IMR-90 (cell line): ENCODE data around the gene PRL. TPM values are rescaled to one million over a fixed set of nuclear protein-coding genes. Genes with fewer than 3 reads are reported as not detected.

Experiments used
- ATAC-seq: fragments of 200-7000 bp; cut with Tn5 transposase; 2 replicates; pipeline ENCODE4 v1.9.1; 2020; ENCODE audit warnings: low read depth, mild to moderate bottlenecking, moderate library complexity
- BruUV-seq: library from RNA; stranded (reverse); fragments of 400-500 nt; replicated peaks from 2 replicates; lab custom pipeline; 2021; lab: Mats Ljungman, UMichigan
- CTCF ChIA-PET: fragments of 300-600 bp; formaldehyde crosslinking; extraction: SDS; loops from one replicate; lab custom pipeline; 2021; ENCODE audit warnings: antibody characterized with exemption; lab: Yijun Ruan, JAX
- POLR2A ChIA-PET: fragments of 300-600 bp; sonication (Branson Sonifier 250); formaldehyde crosslinking; loops from one replicate; lab custom pipeline; 2022; ENCODE audit warnings: antibody characterized with exemption; ENCODE audit not compliant: unreplicated experiment; lab: Charles Lee
- DNase-seq: peaks from one replicate; pipeline ENCODE4 v3.0.0; 2013
- H2AFZ ChIP-seq: replicated peaks from 2 replicates; pipeline ENCODE3; 2013; ENCODE audit warnings: low read length, mild to moderate bottlenecking; ENCODE audit not compliant: poor library complexity
- H2AK5ac ChIP-seq: 2 replicates; pipeline ENCODE4 v1.6.1; 2013; ENCODE audit warnings: low read depth, low read length, inconsistent platforms
- H2AK9ac ChIP-seq: replicated peaks from 2 replicates; pipeline ENCODE3; 2013; ENCODE audit warnings: mild to moderate bottlenecking, low read depth, low read length, moderate library complexity; ENCODE audit not compliant: poor library complexity
- H2BK120ac ChIP-seq: 2 replicates; pipeline ENCODE4 v1.6.1; 2013; ENCODE audit warnings: low read depth, low read length, inconsistent platforms
- H2BK15ac ChIP-seq: 3 replicates; pipeline ENCODE4 v1.6.1; 2013; ENCODE audit warnings: low read depth, low read length, inconsistent platforms
- H2BK20ac ChIP-seq: 2 replicates; pipeline ENCODE4 v1.6.1; 2013; ENCODE audit warnings: low read depth, mild to moderate bottlenecking, inconsistent platforms, low read length, moderate library complexity
- H2BK5ac ChIP-seq: 2 replicates; pipeline ENCODE4 v1.6.1; 2013; ENCODE audit warnings: mild to moderate bottlenecking, low read depth, low read length, inconsistent platforms; ENCODE audit not compliant: poor library complexity, severe bottlenecking
- H3K14ac ChIP-seq: replicated peaks from 2 replicates; pipeline ENCODE4 v1.6.1; 2013; ENCODE audit warnings: low read depth, low read length, inconsistent platforms
- H3K18ac ChIP-seq: 2 replicates; pipeline ENCODE4 v1.6.1; 2013; ENCODE audit warnings: low read depth, low read length, control low read depth
- H3K23ac ChIP-seq: 2 replicates; pipeline ENCODE4 v1.6.1; 2013; ENCODE audit warnings: low read depth, low read length, inconsistent platforms
- H3K27ac ChIP-seq: 2 replicates; pipeline ENCODE4 v1.5.1; 2013; ENCODE audit warnings: mild to moderate bottlenecking, control low read depth, low read length; ENCODE audit not compliant: insufficient read depth
- H3K27me3 ChIP-seq: 2 replicates; pipeline ENCODE4 v1.6.1; 2013; ENCODE audit warnings: low read length; ENCODE audit not compliant: control insufficient read depth, insufficient read depth
- H3K36me3 ChIP-seq: 2 replicates; pipeline ENCODE4 v1.6.1; 2013; ENCODE audit warnings: low read length, mixed read lengths; ENCODE audit not compliant: control insufficient read depth, insufficient read depth
- H3K4ac ChIP-seq: 2 replicates; pipeline ENCODE4 v1.6.1; 2013; ENCODE audit warnings: low read depth, low read length, inconsistent platforms
- H3K4me1 ChIP-seq: 2 replicates; pipeline ENCODE4 v1.6.1; 2013; ENCODE audit warnings: low read length, mixed read lengths; ENCODE audit not compliant: control insufficient read depth, insufficient read depth
- H3K4me2 ChIP-seq: 2 replicates; pipeline ENCODE4 v1.6.1; 2013; ENCODE audit warnings: low read depth, mild to moderate bottlenecking, control low read depth, low read length, moderate library complexity
- H3K4me3 ChIP-seq: 2 replicates; pipeline ENCODE4 v1.5.1; 2013; ENCODE audit warnings: low read depth, mild to moderate bottlenecking, control low read depth, low read length, moderate library complexity; ENCODE audit not compliant: insufficient read depth
- H3K56ac ChIP-seq: 2 replicates; pipeline ENCODE4 v1.6.1; 2013; ENCODE audit warnings: low read length, inconsistent platforms; ENCODE audit not compliant: insufficient read depth; ENCODE audit errors: extremely low read depth
- H3K79me1 ChIP-seq, 2 experiments: 2 replicates each; pipeline ENCODE4 v1.6.1; 2013; ENCODE audit warnings: low read length in 2 of 2, inconsistent platforms in 1 of 2, low read depth in 1 of 2
- H3K9ac ChIP-seq: 2 replicates; pipeline ENCODE4 v1.6.1; 2013; ENCODE audit warnings: low read depth, low read length, control low read depth
- H3K9me1 ChIP-seq: 2 replicates; pipeline ENCODE4 v1.6.1; 2013; ENCODE audit warnings: low read length, inconsistent platforms; ENCODE audit not compliant: insufficient read depth
- H3K9me3 ChIP-seq: 2 replicates; pipeline ENCODE4 v1.6.1; 2013; ENCODE audit warnings: low read length; ENCODE audit not compliant: control insufficient read depth, insufficient read depth
- H4K20me1 ChIP-seq: 2 replicates; pipeline ENCODE4 v1.6.1; 2013; ENCODE audit warnings: low read length, inconsistent platforms; ENCODE audit not compliant: insufficient read depth
- H4K5ac ChIP-seq: 2 replicates; pipeline ENCODE4 v1.6.1; 2013; ENCODE audit warnings: mild to moderate bottlenecking, low read depth, low read length, control low read depth
- H4K8ac ChIP-seq, 2 experiments: 2 replicates each; pipeline ENCODE4 v1.6.1; 2013; ENCODE audit warnings: low read depth in 2 of 2, low read length in 2 of 2, control low read depth in 1 of 2, inconsistent platforms in 1 of 2
- H4K91ac ChIP-seq: 2 replicates; pipeline ENCODE4 v1.6.1; 2013; ENCODE audit warnings: low read depth, low read length, inconsistent platforms; ENCODE audit not compliant: insufficient read depth
- BHLHE40 ChIP-seq: fragments of 150-350 bp; IDR thresholded peaks from 2 replicates; pipeline ENCODE4 v1.6.1; 2016; ENCODE audit warnings: mild to moderate bottlenecking, low read depth, low read length
- WGBS, 2 experiments: methylation state at CpG; one replicate each; pipeline versions ENCODE4 v1.1.5 to v1.1.7; 2013; ENCODE audit warnings: missing lambda C conversion rate in 2 of 2; ENCODE audit not compliant: insufficient read length in 1 of 2; ENCODE audit errors: extremely low coverage in 2 of 2; 5-methylcytosine and 5-hydroxymethylcytosine counted together
- dilution Hi-C: fragments of 300-500 bp; cut with HindIII; formaldehyde crosslinking; loops from one replicate; pipeline ENCODE4 v1.14.3; 2018; ENCODE audit warnings: low sequenced_read_pairs; ENCODE audit not compliant: unreplicated experiment
- in situ Hi-C: fragments of 300-500 bp; cut with MboI; formaldehyde crosslinking; loops from 3 replicates; pipeline ENCODE4 v1.14.3; 2019; ENCODE audit warnings: low sequenced_read_pairs, inconsistent platforms, mixed read lengths
- intact Hi-C: fragments of 100-400 bp; cut with micrococcal nuclease; formaldehyde crosslinking; loops from 2 replicates; pipeline ENCODE4 v1.10.0; 2022
- polyA plus RNA-seq, 3 experiments: library from polyadenylated mRNA; depleted of rRNA; stranded (reverse); fragments of >200 nt; gene quantifications; 2 replicates each; pipeline ENCODE4 v1.2.3, GENCODE V29; 2012; ENCODE audit warnings: low replicate concordance in 1 of 3
- total RNA-seq: library from RNA; depleted of rRNA; stranded (reverse); fragments of >200 nt; gene quantifications from 2 replicates; pipeline ENCODE4 v1.2.3, GENCODE V29; 2012

The PRL gene
- total and polyA plus RNA-seq, 2 of the 4 experiments (the other 2 are of a cell fraction): not detected

DNA sequence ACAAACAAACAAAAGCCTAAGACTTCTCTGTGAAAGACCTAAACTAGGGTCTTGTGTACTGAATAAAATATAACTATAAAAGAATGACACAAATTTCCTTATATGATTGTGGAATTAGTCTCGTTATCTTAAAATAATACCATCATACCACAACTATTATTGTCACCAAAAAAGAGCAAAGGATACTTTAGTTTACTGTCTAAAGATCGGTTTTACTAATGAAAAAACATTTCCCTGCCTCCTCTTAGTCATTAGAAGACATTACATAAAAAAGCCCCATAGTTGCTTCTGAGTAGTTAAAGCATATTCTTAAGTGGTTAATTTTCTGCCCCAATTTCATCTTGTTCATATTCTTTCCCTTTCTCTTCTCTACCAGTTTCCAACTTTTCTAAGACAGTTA is 33.1 kb downstream of the PRL start:
- WGBS, 2 experiments: no CpG with 5 or more reads among the region's 2 CpGs
- no peak overlapping the region for H3K4me3 ChIP-seq
- no peak overlapping the region for H2BK5ac ChIP-seq
- no peak overlapping the region for H2BK20ac ChIP-seq
- H2AK9ac ChIP-seq: no peak overlapping the region
- intact Hi-C loops: no loop called here
- no peak overlapping the region for H3K27ac ChIP-seq
- in situ Hi-C loops: no loop called here
- no peak overlapping the region for H4K8ac ChIP-seq
- H3K4me1 ChIP-seq: no peaks in the 10 kb centered on the region
- TF ChIP-seq BHLHE40: no peak
- no peak overlapping the region for H3K4ac ChIP-seq
- ChIA-PET CTCF (no interaction called here), POLR2A (no interaction called here)
- no peak overlapping the region for H3K4me2 ChIP-seq
- H2AK5ac ChIP-seq: no peak overlapping the region
- no peaks in the 10 kb centered on the region for H3K27me3 ChIP-seq
- no peaks in the 10 kb centered on the region for H4K20me1 ChIP-seq
- no peaks in the 10 kb centered on the region for H3K36me3 ChIP-seq
- H2BK15ac ChIP-seq: no peak overlapping the region
- H4K5ac ChIP-seq: no peak overlapping the region
- BruUV-seq: no TSS peak
- ATAC-seq (no peak), DNase-seq (no peak)
- no peaks in the 10 kb centered on the region for H3K9me3 ChIP-seq
- no peak overlapping the region for H2AFZ ChIP-seq
- H3K18ac ChIP-seq: no peak overlapping the region
- no peak overlapping the region for H4K91ac ChIP-seq
- H3K79me1 ChIP-seq: no peaks in the 10 kb centered on the region
- dilution Hi-C loops: no loop called here
- no peaks in the 10 kb centered on the region for H3K9me1 ChIP-seq
- no peak overlapping the region for H3K9ac ChIP-seq
- H3K56ac ChIP-seq: no peak overlapping the region
- H2BK120ac ChIP-seq: no peak overlapping the region
- H3K23ac ChIP-seq: no peak overlapping the region
- H3K14ac ChIP-seq: no peak overlapping the region
